Stomach smooth muscle (tissue), 2 donors: ENCODE results near the gene CRIP2.
A peak's percentile ranks its signal among the peaks of the same experiment; 100 is the strongest.

Source experiments
- H3K27ac ChIP-seq: one replicate; pipeline ENCODE4 v1.7.0; 2013; ENCODE audit warnings: mild to moderate bottlenecking, low read length, inconsistent platforms
- H3K27me3 ChIP-seq, 2 donors: one replicate each; pipeline ENCODE4 v1.7.0; 2013; ENCODE audit warnings: low read length in 2 of 2; ENCODE audit not compliant: insufficient read depth in 2 of 2, control insufficient read depth in 1 of 2
- H3K36me3 ChIP-seq, 2 donors: one replicate each; pipeline ENCODE4 v1.7.0; 2013; ENCODE audit warnings: low read length in 2 of 2; ENCODE audit not compliant: control insufficient read depth in 2 of 2, insufficient read depth in 2 of 2
- H3K4me1 ChIP-seq: one replicate; pipeline ENCODE4 v1.7.0; 2013; ENCODE audit warnings: low read length; ENCODE audit not compliant: control insufficient read depth, insufficient read depth
- H3K4me3 ChIP-seq, 2 donors: one replicate each; pipeline ENCODE4 v1.7.0; 2013; ENCODE audit warnings: low read length in 2 of 2
- H3K9ac ChIP-seq, 2 donors: one replicate each; pipeline ENCODE4 v1.7.0; 2013; ENCODE audit warnings: low read length in 2 of 2, mild to moderate bottlenecking in 1 of 2
- H3K9me3 ChIP-seq, 2 donors: one replicate each; pipeline ENCODE4 v1.7.0; 2013; ENCODE audit warnings: low read length in 2 of 2; ENCODE audit not compliant: control insufficient read depth in 2 of 2
- donor health status: healthy.
- donor health status: Pancreatic carcinoma.

The CRIP2 gene

DNA sequence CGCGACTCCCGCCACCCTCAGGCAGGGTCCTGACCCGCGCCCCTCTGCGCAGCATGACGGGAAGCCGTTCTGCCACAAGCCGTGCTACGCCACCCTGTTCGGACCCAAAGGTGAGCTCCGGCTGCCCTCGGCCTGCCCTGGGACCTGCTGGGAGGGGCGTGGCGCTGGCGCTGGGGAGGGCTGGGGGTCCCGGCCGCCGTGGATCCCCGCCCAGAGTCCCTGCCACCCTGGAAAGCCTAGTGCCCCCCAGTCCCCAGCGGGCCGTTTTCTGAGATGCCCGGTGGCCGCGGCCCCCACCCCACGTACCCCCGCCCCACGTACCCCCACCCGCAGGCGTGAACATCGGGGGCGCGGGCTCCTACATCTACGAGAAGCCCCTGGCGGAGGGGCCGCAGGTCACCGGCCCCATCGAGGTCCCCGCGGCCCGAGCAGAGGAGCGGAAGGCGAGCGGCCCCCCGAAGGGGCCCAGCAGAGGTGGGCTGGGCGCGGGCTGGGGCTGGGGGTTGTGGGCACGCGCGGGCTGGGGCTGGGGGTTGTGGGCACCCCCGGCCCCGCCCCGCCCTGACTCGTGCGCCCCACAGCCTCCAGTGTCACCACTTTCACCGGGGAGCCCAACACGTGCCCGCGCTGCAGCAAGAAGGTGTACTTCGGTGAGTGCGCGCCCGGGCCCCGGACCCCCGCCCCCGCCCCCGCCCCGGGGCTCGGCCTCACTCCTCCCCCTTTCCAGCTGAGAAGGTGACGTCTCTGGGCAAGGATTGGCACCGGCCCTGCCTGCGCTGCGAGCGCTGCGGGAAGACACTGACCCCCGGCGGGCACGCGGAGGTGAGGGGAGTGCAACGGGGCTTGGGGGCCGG, 4.0 kb downstream of the CRIP2 start:
- H3K9ac ChIP-seq, result no peak overlapping the region
- H3K36me3 ChIP-seq, result peaks cover 0 to 3% of the 10 kb centered on the region in 2 donors
- H3K27ac ChIP-seq, result no peak overlapping the region
- no peak overlapping the region for H3K4me3 ChIP-seq
- peaks cover 66% of the 10 kb centered on the region for H3K4me1 ChIP-seq
- no peaks in the 10 kb centered on the region for H3K9me3 ChIP-seq
- peaks cover 0 to 3% of the 10 kb centered on the region in 2 donors for H3K27me3 ChIP-seq

- peaks cover 73% of the 10 kb centered on the region for H3K4me1 ChIP-seq
- no peak overlapping the region for H3K27ac ChIP-seq
- H3K4me3 ChIP-seq, result no peak overlapping the region
These were observed 5.0 kb downstream of the CRIP2 start for GRCh38 chr14:105479431-105480158.

DNA sequence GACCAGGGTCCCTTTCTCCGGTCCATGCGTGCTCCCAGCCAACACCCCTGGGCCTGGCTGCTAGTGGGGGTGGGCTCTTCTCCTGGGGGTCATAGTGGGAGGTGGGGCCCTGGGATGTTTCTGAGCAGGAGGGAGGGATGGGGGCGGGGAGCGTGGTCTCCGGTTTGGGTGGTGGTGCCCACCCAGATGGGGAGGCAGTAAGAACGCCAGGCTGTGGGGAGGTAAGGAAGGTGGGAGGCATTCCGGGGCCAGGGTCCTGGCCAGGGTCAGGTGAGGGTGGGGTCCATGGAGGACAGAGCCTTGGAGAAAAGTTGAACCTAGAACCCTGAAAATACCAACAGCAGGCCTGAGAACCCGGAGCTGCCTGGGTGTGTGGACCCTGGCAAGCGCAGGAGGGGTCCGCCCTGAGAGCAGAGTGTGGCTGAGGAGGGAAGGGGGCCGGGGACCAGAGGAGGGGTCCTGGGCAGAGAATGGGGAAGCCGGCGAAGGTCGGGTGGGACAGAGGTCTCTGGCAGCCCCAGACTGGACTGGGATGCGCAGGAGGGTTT, 5.7 kb downstream of the CRIP2 start:
- H3K27ac ChIP-seq, result peak overlapping the region; percentile 93
- peak overlapping the region in 1 of 2 donors; percentile 76 for H3K4me3 ChIP-seq
- H3K27me3 ChIP-seq, result peaks cover 0 to 1% of the 10 kb centered on the region in 2 donors
- peak overlapping the region in 1 of 2 donors; percentile 71 for H3K9ac ChIP-seq
- no peaks in the 10 kb centered on the region for H3K9me3 ChIP-seq
- H3K4me1 ChIP-seq, result peaks cover 73% of the 10 kb centered on the region
- H3K36me3 ChIP-seq, result peaks cover 0 to 3% of the 10 kb centered on the region in 2 donors

More at GRCh38 chr14:105479431-105480158, 5.0 kb downstream of the CRIP2 start:
- Histone ChIP-seq H3K27me3 (peaks cover 0 to 3% of the 10 kb centered on the region in 2 donors), H3K36me3 (peaks cover 0 to 3% of the 10 kb centered on the region in 2 donors), H3K9me3 (no peaks in the 10 kb centered on the region), H3K9ac (no peak overlapping the region)

DNA sequence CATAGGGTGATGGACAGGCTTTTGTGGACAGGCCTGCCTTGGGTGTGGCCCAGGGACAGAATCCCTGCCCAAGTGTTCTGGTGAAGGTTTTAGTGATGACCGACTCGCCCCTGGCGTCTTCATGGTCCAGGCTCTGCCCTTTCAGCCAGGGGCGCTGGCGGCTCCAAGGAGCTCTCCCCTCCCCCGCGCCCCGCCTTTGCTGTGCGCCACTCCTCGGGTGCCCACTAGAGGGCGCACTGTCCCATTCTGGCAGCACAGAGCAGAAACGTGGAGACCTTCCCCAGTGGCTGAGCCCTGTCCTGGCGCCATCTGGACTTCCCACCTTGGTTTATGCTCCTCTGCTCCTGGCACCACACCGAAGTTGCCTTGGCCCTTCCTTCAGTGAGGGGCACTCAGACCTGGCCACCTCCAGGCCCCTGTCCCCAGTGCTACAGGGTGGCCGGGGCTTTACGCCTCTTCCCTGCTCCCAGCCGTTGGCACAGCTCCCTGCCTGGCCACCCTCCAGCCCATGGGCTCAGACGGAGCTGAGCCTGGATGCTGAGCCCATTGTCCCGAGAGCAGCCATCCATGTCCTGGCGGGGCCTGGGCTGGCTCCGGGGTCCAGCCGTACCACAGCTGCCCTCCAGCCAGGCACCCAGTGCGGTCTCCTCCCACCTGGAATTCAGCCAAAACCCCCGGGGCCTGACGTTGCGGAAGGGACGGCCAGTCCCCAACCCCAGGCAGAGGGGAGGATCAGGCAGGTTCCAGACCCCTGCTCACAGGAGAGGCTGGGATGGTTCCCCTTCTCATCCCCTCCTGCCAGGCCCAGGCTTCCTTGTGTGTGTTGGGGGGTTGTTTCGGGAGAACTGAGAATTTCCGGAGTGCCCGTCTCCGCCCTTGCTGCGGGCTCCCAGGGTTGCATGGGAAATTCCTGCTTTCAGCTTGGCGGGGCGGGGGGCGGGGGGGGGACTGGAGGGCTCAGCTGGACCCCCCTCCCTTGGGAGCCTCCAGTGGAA, 6.5 kb downstream of the CRIP2 start:
- peaks cover 73% of the 10 kb centered on the region for H3K4me1 ChIP-seq
- peak overlapping the region; percentile 76 to 85 for H3K4me3 ChIP-seq
- peaks cover 2 to 4% of the 10 kb centered on the region in 2 donors for H3K27me3 ChIP-seq
- peak overlapping the region; percentile 93 for H3K27ac ChIP-seq
- H3K9ac ChIP-seq, result peak overlapping the region; percentile 71 to 85
- H3K9me3 ChIP-seq, result no peaks in the 10 kb centered on the region
- H3K36me3 ChIP-seq, result peaks cover 0 to 3% of the 10 kb centered on the region in 2 donors

- peaks cover 2 to 11% of the 10 kb centered on the region in 2 donors for H3K27me3 ChIP-seq
- H3K36me3 ChIP-seq, result peaks cover 0 to 3% of the 10 kb centered on the region in 2 donors
- H3K9me3 ChIP-seq, result no peaks in the 10 kb centered on the region
- peak overlapping the region; percentile 40 to 60 for H3K4me3 ChIP-seq
- H3K4me1 ChIP-seq, result peaks cover 73% of the 10 kb centered on the region
- H3K27ac ChIP-seq, result peak overlapping the region; percentile 93
- H3K9ac ChIP-seq, result peak overlapping the region; percentile 52 to 62
These were observed 7.4 kb downstream of the CRIP2 start for GRCh38 chr14:105481886-105482457.

DNA sequence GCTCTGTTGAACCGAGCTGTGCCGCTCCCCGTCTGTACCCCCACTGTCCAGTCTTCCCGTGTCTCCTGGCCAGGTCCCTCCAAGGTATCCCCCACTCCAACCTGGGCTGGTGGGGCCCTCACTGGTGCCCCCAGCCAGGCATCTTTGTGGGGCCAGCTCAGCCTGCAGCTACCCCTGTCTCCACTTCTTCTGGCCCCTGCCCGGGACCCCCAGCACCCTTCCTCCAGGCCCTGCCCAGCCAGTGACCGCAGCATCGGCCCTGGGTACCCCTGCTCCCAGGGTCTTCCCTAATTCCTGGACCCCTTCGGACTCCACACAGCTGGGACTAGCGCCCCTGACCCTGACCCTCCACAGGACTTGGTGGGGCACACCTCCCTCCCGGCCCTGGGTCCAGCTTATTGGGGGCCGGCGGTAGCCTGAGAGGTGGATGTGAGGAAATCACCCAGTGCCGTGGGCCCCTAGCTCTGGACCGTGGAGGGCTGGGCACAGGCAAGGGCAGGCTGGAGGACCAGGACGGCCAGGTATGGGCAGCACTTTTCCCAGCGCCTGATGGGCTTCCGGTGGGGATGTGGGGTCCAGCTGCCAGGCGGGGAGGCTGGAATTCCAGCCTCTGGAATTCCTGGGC, 8.0 kb downstream of the CRIP2 start:
- H3K9ac ChIP-seq, result peak overlapping the region; percentile 52 to 58
- H3K4me1 ChIP-seq, result peaks cover 75% of the 10 kb centered on the region

DNA sequence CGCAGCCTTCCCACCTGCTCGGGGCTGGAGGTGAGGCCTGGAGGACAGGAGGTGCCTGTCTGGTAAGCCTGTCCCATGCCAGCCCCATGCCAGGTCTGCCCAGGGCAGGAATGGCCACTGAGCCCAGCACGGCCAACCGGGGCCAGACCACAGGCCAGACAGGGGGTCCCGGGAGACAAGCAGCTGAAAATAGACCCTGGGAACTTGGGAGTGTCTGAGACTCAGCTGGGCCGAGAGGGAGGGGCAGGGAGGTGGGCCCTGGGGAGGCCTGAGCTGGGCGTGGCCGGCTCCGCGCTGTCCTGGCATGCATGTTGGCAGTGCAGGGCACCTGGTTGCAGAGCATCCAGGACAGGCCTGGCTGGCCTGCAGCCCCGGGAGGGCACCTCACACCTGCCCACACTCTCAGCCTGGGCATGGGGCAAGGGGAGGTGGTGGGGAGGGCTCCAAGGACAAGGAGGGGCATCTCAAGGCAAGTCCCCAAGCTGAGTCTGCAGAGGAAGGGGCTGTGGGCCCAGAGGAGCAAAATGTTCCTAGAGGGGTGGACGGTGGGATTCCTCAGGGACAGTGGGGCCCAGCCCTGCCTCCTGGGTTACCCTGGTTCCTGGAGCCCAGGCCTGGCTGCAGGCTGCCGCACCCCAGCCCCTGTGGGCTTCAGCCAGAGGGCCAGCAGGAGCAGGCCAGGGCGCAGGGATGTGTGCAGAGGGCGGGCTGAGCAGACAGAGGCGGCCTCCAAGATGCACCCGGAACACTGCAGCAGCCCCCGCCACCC, 8.9 kb downstream of the CRIP2 start:
- H3K9ac ChIP-seq, result peak overlapping the region in 1 of 2 donors; percentile 21
- H3K4me1 ChIP-seq, result peaks cover 81% of the 10 kb centered on the region
- H3K27ac ChIP-seq, result peak overlapping the region; percentile 93
- peaks cover 2 to 19% of the 10 kb centered on the region in 2 donors for H3K27me3 ChIP-seq
- H3K36me3 ChIP-seq, result peaks cover 0 to 3% of the 10 kb centered on the region in 2 donors
- no peaks in the 10 kb centered on the region for H3K9me3 ChIP-seq
- H3K4me3 ChIP-seq, result no peak overlapping the region

More for the DNA sequence above, 8.0 kb downstream of the CRIP2 start:
- peak overlapping the region; percentile 93 for H3K27ac ChIP-seq
- peaks cover 2 to 16% of the 10 kb centered on the region in 2 donors for H3K27me3 ChIP-seq
- H3K9me3 ChIP-seq, result no peaks in the 10 kb centered on the region
- peak overlapping the region in 1 of 2 donors; percentile 60 for H3K4me3 ChIP-seq
- peaks cover 0 to 3% of the 10 kb centered on the region in 2 donors for H3K36me3 ChIP-seq

DNA sequence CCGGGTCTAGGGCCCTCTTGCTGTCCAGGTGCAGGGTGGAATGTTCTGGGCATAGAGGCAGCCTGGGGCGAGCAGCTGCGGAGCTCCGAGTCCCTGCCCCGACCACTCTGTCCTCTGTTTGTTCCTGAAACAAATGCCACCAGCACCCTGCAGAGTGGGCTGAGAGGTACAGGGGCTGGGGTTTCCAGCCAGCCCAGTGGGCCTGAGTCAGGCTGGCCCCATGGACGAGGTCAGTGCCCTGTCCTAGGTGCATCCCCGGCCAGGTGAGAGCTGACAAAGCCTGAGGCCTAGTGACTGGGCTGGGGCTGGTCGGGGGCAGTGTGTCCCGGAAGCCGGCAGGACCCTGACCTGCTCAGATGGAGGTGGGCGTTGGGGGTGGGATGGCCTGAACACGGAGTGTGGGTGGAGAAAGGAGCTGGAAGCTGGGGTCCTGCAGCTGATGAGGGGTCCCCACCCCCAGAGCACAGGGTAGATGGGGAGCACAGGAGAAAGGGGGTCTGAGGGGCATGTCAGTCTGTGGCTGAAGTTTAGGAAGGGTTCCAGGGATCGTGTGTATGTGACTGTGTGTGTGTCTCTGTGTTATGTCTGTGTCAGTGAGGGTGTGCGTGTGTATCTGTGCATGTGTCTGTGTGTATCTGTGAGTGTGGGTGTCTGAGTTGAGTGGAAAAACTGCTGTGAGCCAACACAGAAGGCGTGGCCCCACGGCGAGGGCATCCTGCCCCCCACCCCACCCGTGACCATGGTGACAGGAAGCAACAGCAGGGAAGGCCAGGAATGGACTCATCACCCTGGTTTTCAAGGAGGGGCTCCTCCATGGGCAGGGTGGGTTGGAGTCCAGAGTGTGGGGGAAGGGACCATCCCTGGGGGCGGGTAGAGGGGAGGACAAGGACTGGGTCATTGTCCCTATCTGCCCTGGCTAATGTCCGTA, 9.7 kb downstream of the CRIP2 start:
- H3K4me3 ChIP-seq, result no peak overlapping the region
- peaks cover 2 to 19% of the 10 kb centered on the region in 2 donors for H3K27me3 ChIP-seq
- H3K4me1 ChIP-seq, result peaks cover 89% of the 10 kb centered on the region
- H3K27ac ChIP-seq, result peak overlapping the region; percentile 55
- no peaks in the 10 kb centered on the region for H3K9me3 ChIP-seq
- H3K9ac ChIP-seq, result no peak overlapping the region
- peaks cover 0 to 3% of the 10 kb centered on the region in 2 donors for H3K36me3 ChIP-seq
